HG02938 (cell line): ENCODE data around the gene RPTOR.
"Not testable (repeated sequence)": the region's sequence is repeated elsewhere in the genome, so short reads cannot be mapped to it uniquely, and the experiment has no call there.

ENCODE experiments used
- ATAC-seq: cut with Tn5 transposase; IDR thresholded peaks from one replicate; pipeline ENCODE4 v1.9.1; 2021; ENCODE audit warnings: mild to moderate bottlenecking, moderate library complexity; ENCODE audit not compliant: unreplicated experiment

Gene RPTOR

DNA sequence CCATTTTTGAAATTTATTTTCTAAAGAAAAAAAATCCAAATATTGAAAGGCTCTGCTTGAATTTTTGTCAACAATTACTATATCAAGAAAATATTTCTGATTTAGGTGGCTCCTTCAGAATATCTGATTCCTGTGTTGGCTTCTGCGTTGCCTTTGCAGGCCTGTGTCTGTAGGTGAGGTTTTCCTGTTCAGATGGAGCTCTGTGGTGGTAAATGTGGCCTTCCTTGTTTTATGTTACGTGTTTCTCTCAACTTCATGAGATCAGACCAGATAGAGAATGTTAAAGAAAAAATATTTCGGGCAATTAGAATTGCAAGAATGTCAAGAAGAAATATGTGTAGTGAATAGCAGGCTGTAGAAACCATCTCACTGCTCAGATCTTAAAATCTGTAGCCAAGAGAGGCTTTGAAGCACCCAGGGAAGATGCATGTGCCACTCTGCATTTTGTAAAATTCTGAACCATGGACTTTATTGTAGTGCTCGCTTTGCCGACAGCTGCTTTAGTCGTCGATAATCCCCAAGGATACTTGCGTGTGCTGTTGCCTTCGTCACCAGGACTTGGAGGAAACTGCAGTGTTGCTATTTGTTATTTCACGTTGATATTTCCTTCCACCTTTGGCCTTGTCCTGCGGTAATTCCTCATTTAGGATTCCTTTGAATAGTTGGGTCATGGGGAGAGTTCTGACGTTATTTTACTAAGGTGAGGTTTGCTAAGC lies 69.9 kb downstream of the RPTOR start:
- ATAC-seq: no peak

DNA sequence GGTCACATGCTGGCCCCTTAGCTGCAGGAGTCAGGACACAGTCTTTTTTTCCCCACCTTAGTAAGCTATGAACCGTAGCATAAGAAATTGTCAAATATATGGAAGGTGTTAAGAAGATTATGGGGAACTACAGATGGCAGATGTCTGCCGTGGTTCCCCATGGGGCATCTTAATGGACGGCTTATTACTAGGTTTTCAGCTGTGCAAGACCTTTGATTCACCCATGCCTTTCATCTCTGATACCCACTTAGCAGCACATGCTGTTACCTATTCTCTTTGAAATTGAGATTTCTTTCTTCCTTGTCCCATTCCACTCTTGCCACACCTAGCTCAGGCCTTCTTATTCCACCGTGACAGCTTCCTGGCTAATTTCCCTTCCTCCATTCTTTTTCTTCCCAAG lies 70.7 kb downstream of the RPTOR start:
- no peak for ATAC-seq

DNA sequence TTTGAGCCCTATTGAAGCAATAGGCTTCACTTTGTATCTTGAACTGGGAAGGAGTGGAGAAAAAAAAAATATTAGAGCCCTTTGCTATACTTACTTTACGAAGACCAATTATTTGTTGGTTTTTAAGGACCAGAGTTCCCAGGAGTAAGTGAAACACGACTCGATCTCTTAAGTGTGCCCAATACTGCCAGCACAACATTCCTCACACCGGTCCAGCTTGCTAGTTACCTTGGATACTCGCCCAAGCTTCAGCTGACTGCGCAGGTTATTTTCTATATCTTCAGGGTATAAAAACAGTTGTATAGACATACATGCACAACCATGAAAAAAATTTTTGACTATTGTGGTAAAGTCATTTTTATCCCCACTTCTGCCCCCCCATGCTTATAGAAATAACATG lies 72.1 kb downstream of the RPTOR start:
- ATAC-seq: no peak

DNA sequence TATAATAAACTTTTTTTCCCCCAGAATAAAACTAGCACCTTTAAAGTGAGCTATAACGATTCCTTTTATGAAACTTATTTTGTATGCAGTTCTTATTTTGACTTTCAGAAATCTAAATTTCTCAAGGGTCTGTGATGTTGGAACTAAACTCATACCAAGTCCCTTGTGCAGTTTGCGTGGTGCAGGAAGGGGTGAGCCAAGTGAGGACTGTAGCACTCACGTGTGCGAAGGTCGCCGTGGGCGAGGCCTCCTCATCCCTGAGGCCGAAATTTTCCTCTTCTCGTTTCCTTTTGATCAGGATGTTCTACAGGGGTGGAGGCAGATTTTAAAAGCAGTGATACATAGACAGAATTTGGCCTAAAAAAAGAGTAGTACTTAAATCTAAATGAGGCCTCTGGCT lies 73.7 kb downstream of the RPTOR start:
- ATAC-seq: no peak

DNA sequence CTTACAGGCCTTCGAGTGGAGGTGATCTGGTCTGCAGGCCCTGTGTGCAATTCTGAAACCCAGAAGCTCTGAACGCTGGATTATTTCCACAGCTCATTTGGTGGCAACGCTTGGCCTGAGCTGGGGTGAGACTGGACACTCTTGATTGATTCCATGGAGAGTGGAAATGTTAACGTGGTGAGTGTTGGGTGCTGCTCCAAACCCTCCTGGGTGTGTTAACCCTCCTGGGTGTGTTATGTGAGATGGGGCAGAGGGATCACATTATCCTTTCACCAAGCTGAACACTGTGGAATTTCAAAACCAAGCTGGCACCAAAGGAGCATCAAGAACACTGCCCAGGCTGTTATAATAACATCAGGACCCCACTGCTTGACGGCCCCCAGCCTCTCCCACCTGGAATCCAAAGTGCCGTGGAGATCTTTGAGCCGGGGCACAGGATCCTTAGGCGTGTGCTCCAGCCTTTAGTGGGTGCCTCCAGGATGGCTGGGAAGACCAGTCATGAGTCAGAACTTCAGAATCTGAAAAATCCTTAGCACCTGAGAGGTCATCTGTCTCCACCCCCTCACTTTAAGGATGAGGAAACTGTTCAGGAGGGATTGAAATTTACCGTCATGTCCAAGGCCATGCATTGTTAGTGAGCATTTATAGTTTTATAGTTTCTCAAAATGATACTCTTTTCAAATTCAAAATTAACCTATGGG lies 75.0 kb downstream of the RPTOR start:
- no peak for ATAC-seq

DNA sequence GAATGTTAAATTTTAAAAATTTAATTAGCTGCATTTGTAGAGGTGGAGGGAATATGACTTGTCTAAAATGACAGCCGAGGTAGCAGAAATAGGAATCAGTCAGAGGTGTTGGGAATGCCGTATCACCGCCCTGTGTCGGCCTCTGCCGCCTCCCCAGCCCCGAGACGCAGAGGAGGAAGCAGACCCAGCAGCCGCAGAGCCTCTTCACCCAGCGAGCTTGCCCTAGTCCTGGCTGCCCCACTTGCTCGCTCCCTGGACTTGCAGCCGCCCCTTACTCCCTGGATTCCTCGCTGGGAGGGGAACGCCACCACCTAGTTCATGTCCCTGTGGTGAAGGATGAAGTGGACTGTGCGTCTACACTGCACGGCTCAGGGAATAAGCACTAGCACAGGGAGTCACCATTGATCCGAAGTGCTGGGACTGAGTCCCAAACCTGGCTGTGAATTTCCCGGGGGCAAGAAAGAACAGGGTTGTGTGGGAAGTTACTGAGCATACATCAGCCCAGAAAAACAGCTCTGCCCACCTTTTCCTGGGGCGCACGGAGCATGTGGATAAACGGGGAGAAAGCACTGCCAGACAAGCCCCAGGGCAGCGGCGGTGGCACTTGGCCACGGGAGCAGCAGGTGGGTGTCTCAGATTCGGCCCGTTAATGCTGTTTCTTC lies 76.8 kb downstream of the RPTOR start:
- no peak for ATAC-seq

DNA sequence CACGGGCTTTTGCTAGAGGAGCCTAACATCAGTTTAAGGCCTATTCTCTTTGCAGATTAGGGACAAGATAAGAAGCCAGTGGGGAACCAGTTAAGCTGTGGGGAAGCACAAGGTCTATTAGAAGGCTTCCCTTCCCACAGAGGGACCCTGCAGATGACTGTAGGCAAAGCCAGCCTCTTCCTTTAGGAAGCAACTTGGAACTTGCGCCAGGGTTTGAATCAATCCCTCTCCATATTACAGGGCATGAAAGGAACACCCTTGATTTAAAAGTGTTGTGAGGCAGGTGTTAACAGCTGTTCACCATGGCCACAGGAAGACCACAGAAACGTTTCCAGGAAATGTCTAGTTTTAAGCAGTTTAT lies 77.3 kb downstream of the RPTOR start:
- no peak for ATAC-seq

DNA sequence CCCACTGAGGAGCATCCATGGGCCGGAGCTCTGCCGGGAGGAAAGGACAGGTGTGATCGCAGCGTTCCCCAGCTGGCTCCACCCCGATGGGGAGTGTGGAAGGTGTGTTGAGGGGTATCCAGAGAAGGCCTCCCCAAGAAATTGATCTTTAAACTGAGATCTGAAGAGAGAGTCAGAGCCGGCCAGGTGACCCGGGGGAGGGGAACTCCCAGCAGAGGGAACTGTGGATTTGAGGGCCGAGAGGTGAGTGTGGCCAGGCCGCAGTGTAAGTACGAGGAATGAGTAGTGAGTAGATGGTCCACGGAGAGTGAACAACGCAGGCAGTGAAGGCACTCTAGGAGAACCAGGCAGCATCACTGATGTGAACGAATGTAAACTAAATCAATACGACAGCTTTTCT lies 80.2 kb downstream of the RPTOR start:
- ATAC-seq: no peak

DNA sequence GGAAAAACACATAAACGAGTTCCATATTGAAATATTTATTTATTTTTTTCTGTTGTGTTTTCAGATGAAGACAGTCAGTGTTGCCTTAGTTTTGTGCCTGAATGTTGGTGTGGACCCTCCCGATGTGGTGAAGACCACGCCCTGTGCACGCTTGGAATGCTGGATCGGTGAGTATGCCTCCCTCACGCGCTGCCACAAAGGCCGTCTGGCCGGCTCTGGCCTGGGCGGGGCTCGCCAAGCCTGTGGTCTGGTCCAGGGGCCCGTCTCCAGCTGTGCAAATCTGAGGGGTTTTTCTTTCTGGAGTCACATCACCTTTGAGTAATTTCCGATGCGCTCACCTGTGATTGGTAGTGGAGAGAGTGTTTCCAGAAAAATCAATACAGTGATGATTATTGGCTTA lies 81.0 kb downstream of the RPTOR start:
- ATAC-seq: no peak

DNA sequence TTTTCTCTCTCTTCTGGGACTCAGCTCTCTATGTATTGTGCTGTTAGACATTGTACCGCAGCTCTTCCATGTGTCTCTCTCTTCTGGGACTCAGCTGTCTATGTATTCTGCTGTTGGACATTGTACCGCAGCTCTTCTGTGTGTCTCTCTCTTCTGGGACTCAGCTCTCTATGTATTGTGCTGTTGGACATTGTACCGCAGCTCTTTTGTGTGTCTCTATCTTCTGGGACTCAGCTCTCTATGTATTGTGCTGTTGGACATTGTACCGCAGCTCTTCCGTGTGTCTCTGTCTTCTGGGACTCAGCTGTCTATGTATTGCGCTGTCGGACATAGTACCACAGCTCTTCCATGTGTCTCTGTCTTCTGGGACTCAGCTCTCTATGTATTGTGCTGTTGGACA lies 84.2 kb downstream of the RPTOR start:
- not testable (repeated sequence) for ATAC-seq

DNA sequence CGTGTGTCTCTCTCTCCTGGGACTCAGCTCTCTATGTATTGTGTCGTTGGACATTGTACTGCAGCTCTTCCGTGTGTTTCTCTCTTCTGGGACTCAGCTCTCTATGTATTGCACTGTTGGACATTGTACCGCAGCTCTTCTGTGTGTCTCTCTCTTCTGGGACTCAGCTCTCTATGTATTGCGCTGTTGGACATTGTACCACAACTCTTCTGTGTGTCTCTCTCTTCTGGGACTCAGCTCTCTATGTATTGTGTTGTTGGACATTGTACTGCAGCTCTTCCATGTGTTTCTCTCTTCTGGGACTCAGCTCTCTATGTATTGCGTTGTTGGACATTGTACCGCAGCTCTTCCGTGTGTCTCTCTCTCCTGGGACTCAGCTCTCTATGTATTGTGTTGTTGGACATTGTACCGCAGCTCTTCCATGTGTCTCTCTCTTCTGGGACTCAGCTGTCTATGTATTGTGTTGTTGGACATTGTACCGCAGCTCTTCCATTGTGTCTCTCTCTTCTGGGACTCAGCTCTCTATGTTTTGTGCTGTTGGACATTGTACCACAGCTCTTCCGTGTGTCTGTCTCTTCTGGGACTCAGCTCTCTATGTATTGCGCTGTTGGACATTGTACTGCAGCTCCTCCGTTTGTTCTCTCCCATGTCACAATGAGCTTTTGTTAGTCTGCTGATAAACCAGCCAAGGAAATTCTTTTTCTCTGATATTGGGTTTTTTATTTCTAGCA lies 84.8 kb downstream of the RPTOR start:
- no peak for ATAC-seq

DNA sequence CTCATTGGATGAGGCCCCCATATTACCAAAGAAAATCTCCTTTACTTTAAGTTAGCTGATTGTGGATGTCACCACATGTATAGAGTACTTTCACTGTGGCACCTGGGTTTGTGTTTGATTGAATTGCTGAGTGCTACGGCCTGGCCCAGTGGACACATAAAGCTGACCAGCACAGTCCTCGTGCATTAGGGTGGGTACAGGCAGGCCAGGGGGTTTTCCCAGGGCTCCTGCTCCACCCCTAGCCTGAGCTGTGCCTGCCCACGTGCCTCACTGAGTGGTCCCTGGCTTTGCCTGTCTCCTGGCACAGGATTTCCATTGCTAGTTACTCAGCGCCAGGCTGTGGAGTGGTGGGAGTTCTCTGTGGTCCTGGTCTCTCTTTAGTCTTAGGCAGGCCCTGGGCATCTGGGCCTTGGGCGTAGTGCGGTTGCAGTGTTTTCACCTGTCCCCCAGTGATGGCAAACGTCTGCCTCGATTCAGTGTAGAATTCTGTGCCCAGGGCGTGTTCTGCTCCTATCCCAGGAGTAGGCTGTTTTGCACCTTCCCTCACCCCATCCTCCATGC lies 86.0 kb downstream of the RPTOR start:
- ATAC-seq: no peak

DNA sequence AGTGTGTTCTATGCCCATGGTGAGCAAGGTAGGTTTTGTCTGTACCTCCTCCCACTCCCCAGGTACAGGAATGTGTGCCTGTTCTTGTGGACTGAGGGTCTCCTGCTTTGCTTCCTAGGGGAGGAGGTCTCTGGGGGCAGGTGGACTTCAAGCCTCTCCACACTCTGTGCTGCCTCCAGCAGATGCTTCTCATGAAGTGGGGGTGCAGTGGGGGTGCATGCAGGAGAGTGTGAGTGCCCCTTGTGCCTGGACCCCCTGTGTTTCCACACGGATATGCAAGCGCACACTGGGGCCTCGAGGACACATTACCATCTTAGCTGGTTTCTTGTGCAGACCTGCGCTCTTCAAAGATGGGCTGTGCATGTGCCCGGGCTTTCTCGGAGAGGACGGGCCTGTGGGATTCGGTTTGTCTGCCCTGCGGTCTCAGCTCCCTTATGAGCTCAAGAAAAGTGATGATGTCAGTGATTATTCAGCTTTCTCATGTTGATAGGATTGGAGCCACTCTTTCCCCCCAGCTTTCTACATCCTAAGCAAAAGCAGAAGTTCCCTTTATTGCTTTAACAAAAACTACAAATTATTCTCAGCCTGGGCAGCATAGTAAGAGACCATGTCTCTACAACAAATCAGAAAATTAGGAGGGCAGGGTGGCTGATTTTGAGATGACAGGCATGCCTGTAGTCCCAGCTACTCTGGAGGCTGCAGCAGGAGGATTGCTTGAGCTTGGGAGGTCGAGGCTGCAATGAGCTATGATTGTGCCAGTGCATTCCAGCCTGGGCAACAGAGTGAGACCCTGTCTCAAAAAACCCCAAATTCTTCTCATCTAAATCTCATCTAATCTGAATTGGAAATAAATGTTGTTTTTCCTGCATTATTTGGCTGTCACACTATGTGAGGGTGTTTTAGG lies 86.8 kb downstream of the RPTOR start:
- no peak for ATAC-seq

DNA sequence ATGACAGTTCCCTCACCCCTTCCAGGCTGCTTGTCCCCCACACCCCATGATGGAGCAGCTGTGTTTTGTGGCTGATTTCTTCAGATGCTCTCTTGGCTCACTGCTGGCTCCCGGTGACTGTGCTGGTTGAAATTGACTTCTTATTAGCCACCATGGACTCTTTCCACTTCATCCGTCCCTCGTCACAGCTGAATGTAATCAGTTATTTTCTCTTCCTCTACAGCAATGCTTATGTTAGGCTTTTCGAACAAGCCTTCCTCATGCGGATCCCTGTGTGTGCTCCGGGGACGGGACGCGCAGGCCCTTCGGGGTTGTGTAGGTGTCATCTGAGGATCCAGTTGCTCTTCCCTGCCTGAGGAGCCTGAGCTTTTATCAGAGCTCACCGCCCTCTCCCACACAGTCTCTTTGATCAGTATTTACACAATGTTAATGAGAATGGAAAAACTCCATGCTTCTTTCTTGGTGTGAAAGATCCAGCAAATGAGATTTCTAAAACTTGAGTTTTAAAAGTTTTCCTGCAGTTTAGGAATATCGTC lies 87.5 kb downstream of the RPTOR start:
- ATAC-seq: no peak

DNA sequence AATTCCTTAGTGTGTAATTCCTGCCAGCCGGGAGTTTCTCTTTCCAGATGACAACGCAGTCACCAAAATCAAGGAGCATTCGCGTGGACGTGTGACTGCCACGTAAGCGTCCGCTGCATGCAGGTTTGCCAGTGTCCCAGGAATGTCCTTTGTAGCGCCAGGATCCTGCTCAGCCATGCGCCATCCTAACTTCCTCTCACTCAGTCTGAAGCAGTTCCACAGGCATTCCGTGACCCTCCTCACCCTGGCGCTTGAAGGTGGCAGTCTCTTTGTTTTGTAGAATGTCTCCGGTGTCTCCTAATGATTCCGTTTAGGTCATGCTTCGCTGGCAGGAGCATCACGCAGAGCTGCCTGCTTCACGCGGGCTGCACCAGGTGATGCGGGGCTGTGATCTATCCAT lies 88.6 kb downstream of the RPTOR start:
- no peak for ATAC-seq

DNA sequence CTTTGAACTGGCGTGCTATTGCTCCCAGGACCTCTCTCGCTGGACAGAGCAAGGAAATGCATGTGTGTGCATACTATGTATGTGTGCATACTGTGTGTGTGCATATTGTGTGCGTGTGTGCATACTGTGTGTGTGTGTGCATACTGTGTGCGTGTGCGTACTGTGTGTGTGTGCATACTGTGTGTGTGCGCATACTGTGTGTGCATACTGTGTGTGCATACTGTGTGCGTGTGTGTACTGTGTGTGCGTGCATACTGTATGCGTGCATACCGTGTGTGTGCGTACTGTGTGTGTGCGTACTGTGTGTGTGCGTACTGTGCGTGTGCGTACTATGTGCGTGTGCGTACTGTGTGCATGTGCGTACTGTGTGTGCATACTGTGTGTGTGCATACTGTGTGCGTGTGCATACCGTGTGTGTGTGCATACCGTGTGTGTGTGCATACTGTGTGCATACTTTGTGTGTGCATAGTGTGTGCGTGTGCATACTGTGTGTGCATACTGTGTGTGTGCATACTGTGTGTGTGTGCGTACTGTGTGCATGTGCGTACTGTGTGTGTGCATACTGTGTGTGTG lies 89.4 kb downstream of the RPTOR start:
- no peak for ATAC-seq

DNA sequence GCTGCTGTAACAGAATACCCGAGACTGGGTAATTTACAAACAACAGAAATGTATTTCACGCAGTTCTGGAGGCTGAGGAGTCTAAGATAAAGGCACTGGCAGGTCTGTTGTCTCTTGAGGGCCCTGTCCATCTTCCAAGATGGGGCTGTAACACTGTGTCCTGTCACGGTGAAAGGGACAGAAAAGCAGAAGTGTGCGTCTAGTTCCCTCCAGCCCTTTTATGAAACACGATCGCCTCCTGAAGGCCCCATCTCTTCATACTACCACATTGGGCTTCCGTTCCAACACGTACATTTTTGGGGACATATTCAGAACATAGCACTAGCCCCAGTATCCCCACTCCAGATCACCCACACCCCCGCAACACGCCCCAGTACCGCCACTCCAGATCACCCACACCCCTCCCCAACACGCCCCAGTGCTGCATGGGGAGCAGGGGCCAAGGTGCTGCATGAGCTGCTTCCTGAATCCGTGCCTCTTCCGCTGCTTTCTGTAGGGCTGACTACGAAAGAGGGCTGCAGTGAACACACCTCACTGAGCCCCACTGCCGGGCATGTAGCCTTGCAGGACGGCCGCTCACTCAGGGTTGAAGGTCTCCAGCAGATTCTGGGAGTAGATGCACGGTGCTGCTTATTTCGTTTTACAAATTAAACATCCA lies 91.9 kb downstream of the RPTOR start:
- ATAC-seq: no peak

DNA sequence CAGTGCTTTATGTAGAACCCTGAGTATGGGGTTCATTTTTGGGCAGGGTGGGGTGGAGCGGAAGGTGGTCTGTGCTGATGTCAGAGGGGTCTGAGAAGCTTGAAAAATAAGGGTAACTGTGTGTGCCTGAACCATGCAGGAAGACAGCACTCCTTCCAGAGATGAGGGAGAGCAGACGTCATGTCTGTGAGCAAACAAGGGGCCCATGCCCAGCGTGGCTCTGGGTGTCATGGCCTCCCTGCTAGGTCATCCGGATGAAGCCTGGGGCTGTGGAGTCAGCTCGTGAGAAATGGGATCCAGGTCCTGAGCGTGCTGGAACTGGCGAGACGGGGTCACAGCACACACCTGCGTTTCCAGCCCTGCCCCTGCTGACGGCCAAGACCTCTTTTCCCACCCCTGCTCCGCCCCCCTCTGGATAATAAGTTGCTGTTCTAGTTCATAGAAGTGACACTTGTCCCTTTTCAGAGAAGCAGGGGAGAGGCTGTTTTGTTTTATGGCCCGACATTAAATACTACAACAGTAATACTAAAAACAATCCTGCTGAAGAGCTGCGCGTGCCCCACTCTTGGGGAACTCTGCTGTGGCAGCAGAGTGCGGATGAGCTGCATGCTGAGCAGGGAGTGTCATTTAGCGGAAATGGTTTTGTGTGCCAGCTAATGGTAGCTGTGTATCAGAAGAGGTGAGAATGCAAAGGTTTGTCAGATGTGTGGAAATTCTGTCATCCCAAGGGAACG lies 92.6 kb downstream of the RPTOR start:
- no peak for ATAC-seq
